ENCODE measurements around the gene CNTNAP2.

Gene CNTNAP2

DNA sequence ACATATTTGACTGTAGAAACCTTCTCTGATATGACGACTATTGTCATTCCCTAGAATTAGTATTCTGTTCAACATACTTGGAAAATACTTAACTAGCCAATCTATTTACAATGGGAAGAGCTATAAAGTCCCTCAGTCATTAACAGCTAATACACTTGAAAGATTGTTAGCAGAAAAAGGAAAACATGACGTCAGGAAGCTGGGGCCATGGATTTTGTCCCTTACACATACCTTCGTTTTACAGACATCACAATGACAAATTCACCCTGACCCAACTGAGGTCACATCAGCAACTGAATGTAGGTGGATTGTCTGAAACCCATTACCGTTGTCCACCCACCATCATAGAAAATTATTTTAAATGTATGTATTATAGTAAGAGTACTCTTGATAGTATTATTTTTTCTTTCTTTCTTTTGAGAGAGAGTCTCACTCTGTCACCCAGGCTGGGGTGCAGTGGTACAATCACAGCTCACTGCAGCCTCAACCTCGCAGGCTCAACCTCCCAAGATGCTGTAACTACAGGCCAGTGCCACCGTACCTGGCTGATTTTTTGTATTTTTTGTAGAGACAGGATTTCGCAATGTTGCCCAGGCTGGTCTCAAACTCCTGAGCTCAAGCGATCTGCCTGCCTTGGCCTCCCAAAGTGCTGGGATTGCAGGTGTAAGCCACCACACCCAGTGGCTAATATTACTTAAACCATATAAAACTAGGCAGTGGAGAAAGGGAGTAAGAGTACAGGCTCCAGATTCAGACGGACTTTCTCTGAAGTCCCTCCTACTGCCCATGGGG, 1977.0 kb downstream of the CNTNAP2 start:
- DNase-seq (ENCODE audit: low read depth in 2 of 2), result no peak

DNA sequence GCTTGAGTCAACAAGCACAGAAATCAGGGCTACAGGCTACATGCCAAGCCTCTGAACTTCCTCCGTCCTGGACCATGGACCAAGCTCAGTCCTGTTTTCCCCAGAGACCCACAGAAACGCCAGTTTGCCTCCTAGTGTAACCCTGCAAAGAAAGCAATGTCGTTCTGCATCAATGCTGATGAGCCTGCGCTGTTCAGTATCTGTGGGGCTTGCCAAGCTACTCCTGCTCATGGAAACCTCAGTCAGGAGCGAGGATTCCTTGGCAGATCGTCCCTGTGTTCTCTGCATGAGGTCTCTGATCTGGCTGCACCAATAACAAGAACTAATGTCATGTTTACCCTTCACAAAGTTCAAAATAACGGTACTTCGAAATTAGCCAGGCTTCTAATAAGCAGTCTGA, 1978.5 kb downstream of the CNTNAP2 start:
- DNase-seq (ENCODE audit: low read depth in 2 of 2), result no peak

DNA sequence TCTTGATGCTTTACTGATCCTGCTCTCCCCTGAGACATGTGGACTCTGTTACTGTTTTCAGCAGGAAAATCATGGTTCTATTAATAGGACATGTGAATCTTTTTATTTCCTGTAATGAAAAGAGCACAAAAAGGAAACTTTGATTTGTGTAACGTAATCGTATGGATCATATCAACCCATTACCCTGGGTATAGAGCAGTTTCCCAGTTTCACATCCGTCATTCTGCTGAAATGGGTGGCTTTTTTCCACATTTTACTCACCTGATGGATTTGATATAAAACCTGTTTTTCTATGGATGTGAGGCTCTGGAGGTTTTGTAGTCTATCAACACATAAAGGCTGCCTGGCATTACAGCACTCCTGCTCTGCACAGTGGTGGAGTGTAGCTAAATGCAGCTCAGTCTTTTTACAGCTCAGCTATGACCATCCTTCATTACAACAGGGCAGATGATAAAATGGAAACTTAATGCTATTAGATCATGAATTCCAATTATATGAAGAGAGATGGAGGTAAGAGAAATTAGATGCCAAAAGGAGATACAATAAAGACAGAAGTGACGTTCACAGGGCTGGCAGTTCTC, 1987.6 kb downstream of the CNTNAP2 start:
- DNase-seq (ENCODE audit: low read depth in 2 of 2), result no peak

DNA sequence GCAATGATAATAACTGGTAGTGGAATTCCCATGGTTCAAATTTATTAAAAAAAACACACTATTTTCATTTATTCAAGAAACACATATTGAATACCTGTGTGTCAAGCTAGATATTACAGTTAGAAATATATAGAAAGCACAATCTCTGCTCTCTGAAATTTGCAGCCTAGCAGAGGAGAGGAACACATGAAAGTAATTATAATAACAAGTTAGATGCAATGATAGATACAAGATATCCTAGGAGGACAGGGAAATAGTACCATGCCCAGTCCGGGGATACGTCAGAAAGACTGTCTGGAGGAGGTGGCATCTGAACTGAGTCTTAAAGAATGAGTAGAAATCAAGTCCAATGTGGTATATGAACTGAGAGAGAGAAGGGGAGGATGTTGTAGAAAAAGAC, 1988.3 kb downstream of the CNTNAP2 start:
- no peak for DNase-seq (ENCODE audit: low read depth in 2 of 2)

DNA sequence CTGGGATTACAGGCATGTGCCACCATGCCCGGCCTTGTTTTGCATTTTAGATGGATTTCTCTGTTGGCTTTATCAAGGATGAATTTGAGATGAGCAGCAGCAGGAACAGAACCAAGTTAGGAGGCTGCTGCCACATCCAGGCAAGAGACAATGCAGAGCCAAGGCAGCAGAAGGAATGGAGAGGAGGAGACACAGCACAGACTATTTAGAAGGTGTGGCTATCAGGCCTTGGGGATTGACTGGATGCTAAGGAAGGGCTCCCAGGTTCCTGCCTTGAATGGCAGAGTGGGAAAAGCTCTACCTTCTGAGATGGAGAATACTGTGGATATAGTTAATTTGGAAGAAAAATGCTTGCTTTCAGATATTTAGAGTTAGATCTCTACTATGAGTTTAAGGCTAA, 1989.3 kb downstream of the CNTNAP2 start:
- DNase-seq (ENCODE audit: low read depth in 2 of 2), result no peak

DNA sequence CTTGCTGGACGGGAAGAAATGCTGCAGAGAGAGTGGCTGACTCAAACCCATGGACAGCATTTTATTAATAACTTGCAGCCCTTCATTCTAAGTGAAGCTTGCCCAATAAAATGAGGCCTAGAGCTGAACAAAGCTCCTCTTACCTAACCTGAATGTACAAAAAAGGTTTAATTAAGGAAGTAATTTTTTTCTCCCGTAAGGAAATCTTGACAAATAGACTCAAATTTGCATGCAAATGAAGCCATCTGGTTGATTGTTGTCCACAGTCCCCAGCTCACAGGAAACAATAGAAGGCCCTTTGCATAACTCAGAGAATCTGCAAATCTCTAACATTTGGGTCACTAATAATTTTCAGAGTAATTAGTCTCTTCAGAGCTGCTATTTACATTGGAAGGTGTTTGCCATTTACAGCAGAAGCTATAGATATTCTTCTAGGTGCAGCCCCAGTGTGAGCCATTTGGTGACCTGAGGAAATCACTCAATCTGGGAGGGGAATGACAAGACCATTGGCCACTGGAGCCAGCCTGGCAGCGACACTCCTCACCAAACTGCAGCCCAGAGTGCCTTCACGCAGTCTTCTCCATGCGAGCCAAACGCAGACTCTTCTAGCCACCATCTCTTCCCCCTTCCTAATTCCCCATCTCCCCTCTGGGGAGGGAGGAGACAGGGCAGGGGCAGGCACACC, 1991.0 kb downstream of the CNTNAP2 start:
- no peak for DNase-seq (ENCODE audit: low read depth in 2 of 2)

DNA sequence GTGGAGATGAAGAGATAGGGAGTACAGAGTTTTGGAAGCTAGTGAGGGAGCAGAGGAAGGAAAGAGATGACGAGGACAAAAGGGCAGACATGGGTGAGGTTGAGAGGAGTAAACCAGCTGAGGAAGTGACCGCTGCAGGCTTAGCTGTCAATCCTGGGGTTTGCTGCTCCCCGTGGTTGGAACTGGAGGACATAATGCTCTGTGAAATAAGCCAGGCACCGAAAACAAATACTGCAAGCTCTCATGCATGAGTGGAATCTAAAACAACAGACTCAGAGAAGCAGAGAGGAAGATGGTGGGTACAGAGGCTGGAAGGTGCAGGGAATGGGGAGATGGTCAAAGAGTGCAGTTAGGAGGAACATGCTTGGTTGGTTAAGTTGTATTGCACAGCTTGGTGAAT, 1991.8 kb downstream of the CNTNAP2 start:
- DNase-seq (ENCODE audit: low read depth in 2 of 2), result no peak

DNA sequence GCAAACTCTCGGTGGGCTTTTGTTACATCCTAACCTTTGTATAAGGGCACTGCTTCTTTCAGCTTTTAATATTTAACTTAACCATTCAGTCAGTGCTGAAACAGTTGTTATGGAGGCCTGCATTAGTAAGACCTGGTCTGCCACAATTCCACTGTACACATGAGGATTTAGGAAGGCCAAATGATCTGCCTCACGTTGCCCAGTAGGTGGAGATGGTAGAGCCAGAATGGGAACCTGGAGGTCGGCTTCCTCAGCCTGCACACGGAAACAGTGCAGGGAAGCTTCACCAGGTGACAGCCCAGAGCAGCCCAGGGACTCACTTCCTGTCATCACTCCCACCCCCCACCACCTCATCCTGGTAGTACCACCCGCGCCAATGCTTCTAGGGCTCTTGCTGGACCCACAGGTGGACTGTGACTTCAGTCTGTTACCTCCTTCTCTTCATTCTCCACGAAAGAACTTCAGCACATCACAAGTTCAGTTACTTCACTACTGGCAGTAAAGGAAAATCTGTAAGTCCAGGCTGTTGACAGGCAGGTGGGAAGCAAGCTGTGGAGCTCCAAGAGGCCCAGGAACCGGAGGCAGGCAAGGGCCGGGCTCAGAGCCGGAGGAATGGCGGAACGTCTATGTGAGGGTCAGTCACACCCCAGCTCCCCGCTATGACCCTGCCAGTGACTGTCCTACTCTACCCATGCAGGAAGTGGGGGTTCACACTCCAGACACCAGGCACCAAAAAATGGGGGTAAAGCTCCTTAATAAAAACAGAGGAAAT, 1993.7 kb downstream of the CNTNAP2 start:
- DNase-seq (ENCODE audit: low read depth in 2 of 2), result no peak

DNA sequence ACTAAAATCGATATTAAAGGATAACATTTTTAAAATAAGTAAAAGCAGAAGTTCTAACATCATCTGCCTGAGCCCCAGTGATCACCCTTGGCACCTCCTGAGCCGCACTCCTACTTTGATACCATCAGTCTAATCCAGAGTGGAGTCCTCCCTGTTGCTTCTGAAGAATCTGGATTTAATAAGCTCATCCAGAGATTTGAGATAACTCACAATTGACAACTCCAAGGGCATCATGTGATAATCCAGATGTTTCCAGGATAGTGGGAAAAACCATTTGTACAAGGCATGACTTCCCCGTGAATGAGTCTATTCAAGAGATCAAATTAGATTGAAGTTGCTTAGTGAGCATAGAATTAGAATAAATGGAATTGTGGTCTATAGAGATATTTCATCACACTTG, 1998.2 kb downstream of the CNTNAP2 start:
- no peak for DNase-seq (ENCODE audit: low read depth in 2 of 2)

DNA sequence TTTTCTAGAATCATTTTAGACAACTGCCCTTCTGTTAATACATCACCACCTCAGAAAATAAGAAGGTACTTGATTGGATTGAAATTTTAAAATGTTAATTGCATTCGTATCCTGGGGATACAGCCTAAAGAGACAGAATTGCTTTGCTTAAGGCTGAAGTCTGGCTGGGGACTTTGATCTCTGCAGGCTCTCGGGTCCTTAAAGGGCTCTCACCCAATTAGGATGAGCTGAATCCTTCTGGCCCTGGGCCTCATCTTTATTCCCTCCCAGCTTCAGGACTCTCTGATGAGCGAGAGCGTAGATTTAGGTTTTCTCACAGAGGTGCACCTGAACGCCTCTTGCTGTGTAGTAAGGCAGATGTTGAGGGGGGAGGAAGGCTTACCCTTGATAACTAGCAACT, 1998.7 kb downstream of the CNTNAP2 start:
- no peak for DNase-seq (ENCODE audit: low read depth in 2 of 2)

DNA sequence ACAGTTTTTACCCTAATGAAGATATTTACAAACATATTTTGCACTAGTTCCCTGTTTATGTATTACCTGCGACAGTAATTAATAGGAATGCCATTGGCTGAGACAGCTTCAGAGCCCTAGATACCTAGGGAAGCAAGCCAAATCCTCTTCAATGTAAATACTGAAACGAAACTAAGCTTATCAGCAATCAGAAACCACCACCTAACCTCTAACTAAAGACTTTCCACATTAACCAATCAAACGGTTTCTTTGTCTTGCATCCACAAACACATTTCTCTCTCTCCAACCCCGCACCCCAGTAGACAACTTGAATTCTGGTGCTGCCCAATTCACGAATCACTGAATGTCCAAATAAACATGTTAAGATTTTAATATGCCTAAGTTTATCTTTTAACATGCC, 1999.6 kb downstream of the CNTNAP2 start:
- no peak for DNase-seq (ENCODE audit: low read depth in 2 of 2)

DNA sequence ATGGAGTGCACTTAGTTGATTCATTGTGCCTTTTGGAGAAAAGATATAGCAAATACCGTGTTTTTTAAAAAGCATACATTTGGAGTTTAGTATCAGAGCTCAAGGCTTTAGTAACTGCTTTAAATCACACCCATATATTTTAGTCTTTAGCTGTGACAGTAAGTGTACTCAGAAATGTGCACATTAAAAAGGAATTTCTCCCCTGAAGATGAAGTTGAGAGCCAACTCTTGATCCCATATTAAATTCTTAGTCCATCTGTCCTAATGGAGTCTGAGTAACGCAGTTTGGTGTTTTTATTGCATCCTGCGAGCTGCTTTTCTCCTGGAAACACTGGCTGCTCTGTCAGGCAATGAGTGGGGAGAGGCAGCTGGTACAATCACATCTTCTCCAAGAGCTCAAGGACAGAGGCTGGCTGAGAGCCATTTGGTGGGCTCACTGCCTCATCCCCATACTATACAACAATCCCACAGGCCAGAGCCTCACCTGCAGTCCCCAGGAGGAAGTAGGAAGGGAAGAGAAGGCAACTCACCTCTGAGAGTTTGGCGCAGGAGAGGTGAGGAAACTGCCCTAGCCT, 2000.3 kb downstream of the CNTNAP2 start:
- DNase-seq (ENCODE audit: low read depth in 2 of 2), result no peak

DNA sequence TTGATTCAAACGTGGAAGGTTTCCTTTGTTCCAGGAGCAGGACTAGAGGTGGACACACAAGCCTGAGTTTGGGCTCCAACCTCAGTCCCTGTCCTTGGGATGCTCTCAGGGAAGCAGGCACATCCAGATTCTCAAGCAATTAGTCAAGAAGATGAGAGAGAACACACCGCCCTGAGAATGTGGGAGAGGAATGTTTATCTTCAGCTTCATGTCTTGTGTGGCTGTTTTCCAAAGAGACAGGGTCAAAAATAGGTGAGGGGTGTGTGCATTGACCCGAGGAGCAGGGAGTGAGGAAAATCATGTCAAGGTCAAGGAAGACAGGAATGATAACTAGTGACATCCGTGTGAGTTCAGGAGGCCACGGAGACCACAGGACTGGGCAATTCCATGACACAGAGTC, 2001.8 kb downstream of the CNTNAP2 start:
- DNase-seq (ENCODE audit: low read depth in 2 of 2), result no peak

DNA sequence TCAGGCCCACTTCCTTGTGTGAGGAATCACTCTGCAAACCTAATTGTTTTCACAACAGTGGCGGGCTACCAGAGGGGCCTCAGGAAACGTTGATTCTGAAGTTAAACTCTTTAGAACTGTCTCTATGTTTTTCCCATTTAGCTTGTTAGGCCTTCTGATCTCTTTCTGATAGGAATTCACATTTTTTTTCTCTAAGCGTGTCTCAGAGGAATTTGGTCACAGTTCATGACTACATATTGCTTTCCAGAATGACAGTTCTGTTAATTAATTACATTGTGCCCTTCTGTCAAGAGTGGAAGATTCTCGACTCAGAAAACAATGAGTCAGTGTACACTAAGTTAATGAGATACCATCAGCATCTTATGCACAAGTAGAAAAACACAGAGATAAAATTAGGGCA, 2004.8 kb downstream of the CNTNAP2 start:
- DNase-seq (ENCODE audit: low read depth in 2 of 2), result no peak

DNA sequence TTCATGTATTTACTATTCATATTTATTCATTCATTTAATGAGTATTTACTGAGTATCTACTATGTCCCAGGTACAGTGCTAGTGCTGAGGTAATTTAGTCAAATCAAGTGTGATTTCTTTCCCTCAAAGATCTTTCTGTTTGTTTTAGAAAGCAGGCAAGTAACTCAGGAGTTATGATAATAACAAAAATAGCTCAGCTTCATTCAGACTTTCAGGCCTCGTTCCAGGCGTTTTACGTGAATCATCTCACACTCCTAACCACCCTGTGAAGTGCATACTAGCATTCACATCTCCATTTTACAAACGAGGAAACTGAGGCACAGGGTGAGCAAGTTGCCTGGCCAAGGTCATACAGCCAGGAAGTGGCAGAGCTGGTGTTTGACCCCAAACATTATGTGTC, 2005.2 kb downstream of the CNTNAP2 start:
- DNase-seq (ENCODE audit: low read depth in 2 of 2), result no peak

DNA sequence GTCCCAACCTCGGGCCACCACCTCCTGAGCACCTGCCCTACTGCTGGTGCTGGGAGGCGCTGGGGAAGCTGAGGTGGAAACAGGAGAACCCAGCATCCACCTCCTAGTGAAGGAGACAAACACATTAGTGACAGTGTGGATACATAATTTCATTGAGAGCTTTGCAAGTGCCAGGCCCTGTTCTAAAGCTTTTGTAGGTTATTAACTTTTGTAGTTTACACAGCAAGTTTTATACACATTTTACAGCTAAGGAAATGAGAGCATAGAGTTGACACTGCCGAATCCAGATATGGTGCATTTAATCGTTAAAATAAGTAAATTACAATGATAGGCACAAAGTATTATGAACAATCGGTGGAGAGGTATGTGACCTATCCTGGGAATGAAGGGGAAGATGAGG, 2007.9 kb downstream of the CNTNAP2 start:
- no peak for DNase-seq (ENCODE audit: low read depth in 2 of 2)

DNA sequence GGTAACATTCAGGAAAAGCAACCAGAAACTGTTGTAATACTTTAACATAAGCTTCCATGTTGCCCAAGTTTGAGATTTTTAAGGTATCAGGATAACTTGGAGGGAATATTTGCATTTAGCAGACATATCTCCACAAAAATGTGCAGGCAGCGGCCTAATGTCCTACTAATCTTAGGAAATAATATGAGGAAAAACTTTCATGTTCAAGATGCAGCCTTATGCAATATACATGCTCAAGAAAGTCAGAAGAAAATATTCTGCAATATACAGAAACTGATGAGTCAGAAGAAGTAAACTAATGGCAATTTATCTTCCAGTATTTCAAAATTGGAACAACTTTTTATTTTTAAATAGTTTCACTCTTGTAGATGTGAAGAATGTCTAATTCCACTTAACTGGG, 2010.8 kb downstream of the CNTNAP2 start:
- no peak for DNase-seq (ENCODE audit: low read depth in 2 of 2)

DNA sequence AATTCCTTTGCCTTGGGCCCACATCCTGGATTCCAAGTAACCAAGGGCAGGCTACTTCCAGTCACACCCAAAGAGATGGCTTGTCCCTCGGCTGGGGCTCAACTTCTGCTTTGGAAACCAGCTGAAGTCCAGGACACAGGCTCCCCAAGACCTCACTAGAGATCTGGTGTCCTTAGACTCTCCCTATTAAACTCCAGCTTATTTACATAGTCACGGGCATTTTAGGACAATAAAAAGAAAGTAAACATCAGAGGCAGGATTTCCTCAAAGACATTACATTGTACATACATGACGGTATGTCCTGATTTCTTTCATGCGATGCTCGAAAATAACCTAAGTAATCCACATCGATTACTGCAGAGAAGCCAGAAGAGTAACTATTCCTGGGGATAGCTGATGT, 2012.4 kb downstream of the CNTNAP2 start:
- no peak for DNase-seq (ENCODE audit: low read depth in 2 of 2)

DNA sequence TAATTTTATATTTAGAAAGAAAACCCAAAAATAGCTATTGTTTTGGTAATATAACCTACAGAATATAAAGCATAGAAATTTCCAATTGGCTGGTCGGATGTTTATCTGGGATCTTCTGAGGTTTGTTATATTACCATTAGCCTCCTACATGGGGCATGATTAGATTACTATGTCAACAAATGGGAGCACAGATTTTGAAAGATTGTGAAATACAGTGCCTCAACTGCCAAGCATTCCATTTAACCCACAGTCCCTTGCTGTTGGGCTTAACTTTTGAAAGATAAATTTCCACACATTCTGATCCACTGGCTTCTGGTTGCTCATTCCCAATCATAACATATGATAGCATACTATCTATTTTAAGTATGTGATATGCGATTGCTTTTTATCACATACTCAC, 2018.5 kb downstream of the CNTNAP2 start:
- no peak for DNase-seq (ENCODE audit: low read depth in 2 of 2)

DNA sequence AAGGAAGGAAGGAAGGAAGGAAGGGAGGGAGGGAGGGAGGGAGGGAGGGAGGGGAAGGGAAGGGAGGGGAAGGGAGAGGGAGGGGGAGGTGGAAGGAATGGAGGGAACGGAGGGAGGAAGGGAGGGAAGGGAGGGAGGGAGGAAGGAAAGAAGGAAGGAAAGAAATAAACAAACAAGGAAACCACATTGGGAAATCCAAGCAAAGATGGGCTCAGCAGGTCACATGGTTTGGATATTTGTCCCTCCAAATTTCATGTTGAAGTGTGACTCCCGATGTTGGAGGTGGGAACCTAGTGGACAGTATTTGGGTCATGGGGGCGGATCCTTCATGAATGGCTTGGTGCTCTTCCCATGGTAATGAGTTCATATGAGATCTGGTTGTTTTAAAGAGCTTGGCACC, 2019.4 kb downstream of the CNTNAP2 start:
- DNase-seq (ENCODE audit: low read depth in 2 of 2), result no peak

DNA sequence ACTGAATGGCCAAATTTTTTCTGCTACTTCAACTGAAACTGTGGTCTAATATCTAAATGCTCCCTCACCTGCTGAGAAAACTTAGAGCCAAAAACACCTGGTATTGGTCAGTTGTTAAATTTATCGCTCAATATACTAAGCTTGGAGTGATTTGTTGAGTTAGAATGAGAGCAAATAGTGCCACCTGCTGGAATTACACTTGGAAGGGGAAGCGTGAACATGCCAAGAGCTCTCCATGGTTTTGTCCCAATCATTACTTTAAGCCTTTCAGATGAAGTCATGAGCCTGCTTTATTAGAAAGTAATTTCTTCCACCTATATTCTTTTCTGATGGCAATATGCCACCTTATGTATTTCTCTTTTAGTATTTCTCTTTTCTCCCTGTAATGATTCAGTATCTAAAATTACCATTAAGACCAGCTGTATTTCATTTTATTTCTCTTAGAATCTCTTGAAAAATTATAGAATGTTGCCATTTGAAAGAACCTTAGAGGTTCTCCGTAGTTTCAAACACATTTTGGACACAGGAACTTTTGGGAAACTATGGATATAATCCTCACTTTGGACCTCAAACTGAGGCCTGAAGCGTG, 2026.2 kb downstream of the CNTNAP2 start:
- DNase-seq (ENCODE audit: low read depth in 2 of 2), result no peak

DNA sequence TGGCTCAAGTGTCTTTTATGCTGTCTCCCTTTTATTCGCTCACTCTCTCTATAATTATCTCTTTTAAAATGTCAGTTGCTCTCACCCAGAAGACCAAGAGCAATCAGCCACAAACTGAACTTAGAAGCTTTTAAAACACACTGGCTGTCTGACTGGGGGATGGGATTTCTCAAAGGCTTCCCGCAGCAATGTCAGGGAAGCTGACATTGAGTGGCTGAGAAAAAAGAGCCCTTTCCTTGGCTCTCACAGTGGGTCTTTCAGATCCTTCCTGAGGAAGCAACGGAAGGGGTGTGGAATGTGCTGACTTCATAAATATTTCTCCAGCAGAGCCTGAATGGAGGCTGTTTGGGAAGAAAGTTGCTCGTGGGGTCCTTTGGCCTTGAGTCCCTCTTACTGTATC, 2028.2 kb downstream of the CNTNAP2 start:
- no peak for DNase-seq (ENCODE audit: low read depth in 2 of 2)

Measured in stimulated activated CD4-positive, alpha-beta T cell treated with anti-CD3 and anti-CD28 coated beads, Interleukin-1b, Interleukin-23, amount 100 ng/mL, for 1 hour (primary cell).